Activated CD4-positive, alpha-beta memory T cell treated with anti-CD3 and anti-CD28 coated beads, Interleukin-2, amount 10 ng/mL, durations not matched to agents 7 days and 5 days (primary cell): ENCODE data around the gene EVC. TPM values are rescaled to one million over a fixed set of nuclear protein-coding genes. Genes with fewer than 3 reads are reported as not detected.

Source experiments
- CTCF ChIA-PET: fragments of 350-600 bp; sonication (Branson Sonifier 250); formaldehyde crosslinking; loops from one replicate; lab custom pipeline; 2021; ENCODE audit warnings: antibody characterized with exemption, inconsistent platforms; lab: Charles Lee
- POLR2A ChIA-PET: fragments of 350-600 bp; sonication (Branson Sonifier 250); formaldehyde crosslinking; loops from one replicate; lab custom pipeline; 2021; ENCODE audit warnings: antibody characterized with exemption; lab: Charles Lee
- DNase-seq: peaks from one replicate; pipeline ENCODE4 v3.0.0-alpha.2; 2020
- H3K27ac Mint-ChIP-seq: one replicate; pipeline ENCODE4 v1.8.0; 2021; ENCODE audit warnings: mild to moderate bottlenecking, mixed read lengths
- H3K27me3 Mint-ChIP-seq: one replicate; pipeline ENCODE4 v1.8.0; 2021; ENCODE audit warnings: mixed read lengths
- H3K36me3 Mint-ChIP-seq: one replicate; pipeline ENCODE4 v1.8.0; 2021; ENCODE audit warnings: low read depth, mixed read lengths
- H3K4me1 Mint-ChIP-seq: one replicate; pipeline ENCODE4 v1.8.0; 2021; ENCODE audit warnings: mixed read lengths
- H3K4me3 Mint-ChIP-seq: one replicate; pipeline ENCODE4 v1.8.0; 2021; ENCODE audit warnings: mild to moderate bottlenecking, mixed read lengths
- H3K9me3 Mint-ChIP-seq: one replicate; pipeline ENCODE4 v1.8.0; 2021; ENCODE audit warnings: mixed read lengths
- total RNA-seq, 2 experiments: library from RNA; stranded (reverse); gene quantifications; one replicate each; pipeline ENCODE4 v1.2.3, GENCODE V29; 2021

The EVC gene
- total RNA-seq, 2 experiments from 2014 or later, result 3.2 to 4.7 TPM

DNA sequence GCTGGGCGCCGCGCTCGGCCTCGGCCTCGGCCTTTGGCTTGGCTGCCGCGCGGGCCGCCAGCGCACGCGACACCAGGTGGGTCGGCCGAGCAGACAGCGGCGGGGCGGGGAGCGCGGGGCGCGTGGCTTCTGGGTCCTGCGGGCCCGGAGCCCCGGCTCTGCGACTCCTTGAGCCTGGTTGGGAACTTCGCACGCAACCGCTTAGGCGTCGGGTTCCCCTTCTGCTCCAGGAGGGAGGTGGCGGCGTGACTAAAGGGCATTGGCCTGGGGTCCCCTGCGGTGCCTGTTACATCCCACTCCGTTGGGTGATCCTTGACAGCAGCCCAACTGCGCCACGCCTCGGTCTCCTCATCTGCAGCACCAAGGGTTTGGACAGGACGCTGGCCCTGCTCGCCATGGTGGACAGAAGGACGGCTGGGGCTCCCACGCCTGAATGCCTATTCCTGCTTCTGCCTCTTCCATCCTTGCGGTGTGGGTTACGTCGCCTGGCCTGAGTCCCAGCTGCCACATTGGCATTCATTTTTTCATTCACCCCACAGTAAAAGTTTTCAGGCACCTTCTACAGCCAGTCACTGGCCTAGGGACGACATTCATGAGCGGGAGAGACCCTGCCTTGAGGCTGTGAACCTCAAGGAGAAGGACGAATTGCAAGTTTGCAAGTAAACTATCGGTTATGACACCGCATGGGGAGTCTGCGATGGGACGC lies 631 bp downstream of the EVC start:
- ChIA-PET CTCF (no interaction called here), POLR2A (no interaction called here)
- no peak for DNase-seq
- peaks cover 21% of the 10 kb centered on the region for H3K4me1 Mint-ChIP-seq
- peaks cover 8% of the 10 kb centered on the region for H3K36me3 Mint-ChIP-seq
- no peak overlapping the region for H3K27ac Mint-ChIP-seq
- H3K9me3 Mint-ChIP-seq, result peaks cover 5% of the 10 kb centered on the region
- peak overlapping the region; percentile 71 for H3K4me3 Mint-ChIP-seq
- H3K27me3 Mint-ChIP-seq, result peaks cover 36% of the 10 kb centered on the region

DNA sequence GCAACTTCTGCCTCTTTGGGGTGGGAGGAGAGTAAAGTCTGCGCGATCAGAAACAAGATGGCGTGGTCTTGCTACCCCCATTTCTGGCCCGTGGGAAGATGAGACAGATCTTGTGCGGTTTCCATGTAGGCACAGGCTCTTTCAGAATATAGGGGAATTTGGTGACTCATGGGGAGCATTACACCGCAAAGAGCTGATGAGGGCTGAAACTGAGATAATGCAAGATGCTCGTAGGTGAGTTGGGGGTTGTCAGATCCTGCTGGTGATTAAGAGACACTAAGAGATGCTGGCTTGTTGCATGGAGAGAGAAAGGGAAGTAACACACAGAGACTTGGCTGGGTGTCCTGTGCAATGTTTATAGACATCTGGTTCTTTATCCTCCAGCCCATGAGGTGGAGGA lies 1.5 kb downstream of the EVC start:
- ChIA-PET CTCF (no interaction called here), POLR2A (no interaction called here)
- peaks cover 8% of the 10 kb centered on the region for H3K36me3 Mint-ChIP-seq
- peak overlapping the region; percentile 23 for H3K4me3 Mint-ChIP-seq
- peaks cover 5% of the 10 kb centered on the region for H3K9me3 Mint-ChIP-seq
- H3K27me3 Mint-ChIP-seq, result peaks cover 28% of the 10 kb centered on the region
- DNase-seq, result no peak
- H3K27ac Mint-ChIP-seq, result no peak overlapping the region
- peaks cover 16% of the 10 kb centered on the region for H3K4me1 Mint-ChIP-seq

DNA sequence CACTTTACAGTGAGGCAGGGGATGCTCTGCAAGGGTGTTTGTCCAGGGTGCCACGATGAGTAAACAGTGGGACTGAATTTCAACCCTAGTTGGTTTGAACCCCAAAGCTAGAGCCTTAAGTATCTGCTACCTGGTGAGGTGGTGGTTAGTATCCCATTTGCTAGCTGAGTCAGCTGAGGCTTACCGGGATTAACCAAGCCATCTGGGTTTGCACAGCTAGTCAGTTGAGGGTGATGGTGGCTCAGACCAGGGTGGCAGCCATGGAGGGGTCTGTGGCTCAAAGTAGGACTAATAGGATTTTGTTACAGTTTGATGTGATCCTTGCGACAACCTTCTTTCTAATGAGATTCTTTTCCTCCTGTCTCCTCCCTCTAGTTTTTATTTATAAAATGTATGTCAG lies 1.9 kb downstream of the EVC start:
- ChIA-PET CTCF (no interaction called here), POLR2A (no interaction called here)
- Mint-ChIP-seq H3K27ac (no peak overlapping the region), H3K9me3 (peaks cover 5% of the 10 kb centered on the region), H3K36me3 (peaks cover 8% of the 10 kb centered on the region), H3K4me3 (peak overlapping the region; percentile 23), H3K4me1 (peaks cover 14% of the 10 kb centered on the region), H3K27me3 (peaks cover 25% of the 10 kb centered on the region)
- DNase-seq, result no peak

DNA sequence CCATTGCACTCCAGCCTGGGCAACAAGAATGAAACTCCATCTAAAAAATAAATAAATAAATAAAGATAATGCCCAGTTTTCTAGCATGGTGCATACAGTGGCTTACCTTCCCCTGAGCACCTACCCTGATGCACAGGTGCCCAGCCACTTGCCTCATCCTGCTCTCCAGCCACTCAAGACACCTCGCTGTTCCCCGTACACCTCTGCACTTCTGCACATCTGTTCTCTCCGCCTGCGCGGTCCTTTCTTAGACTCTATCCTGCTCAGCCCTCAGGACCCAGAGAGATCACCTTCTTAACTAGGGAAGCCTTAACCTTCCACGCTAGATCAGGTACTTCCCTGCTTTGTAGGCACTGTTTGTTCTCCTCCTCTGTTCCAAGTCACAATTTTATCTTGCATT lies 2.9 kb downstream of the EVC start:
- DNase-seq, result no peak
- ChIA-PET POLR2A (no interaction called here), CTCF (no interaction called here)
- no peak overlapping the region for H3K4me3 Mint-ChIP-seq
- H3K27me3 Mint-ChIP-seq, result peaks cover 24% of the 10 kb centered on the region
- H3K9me3 Mint-ChIP-seq, result peaks cover 5% of the 10 kb centered on the region
- H3K36me3 Mint-ChIP-seq, result peaks cover 8% of the 10 kb centered on the region
- peaks cover 14% of the 10 kb centered on the region for H3K4me1 Mint-ChIP-seq
- no peak overlapping the region for H3K27ac Mint-ChIP-seq

DNA sequence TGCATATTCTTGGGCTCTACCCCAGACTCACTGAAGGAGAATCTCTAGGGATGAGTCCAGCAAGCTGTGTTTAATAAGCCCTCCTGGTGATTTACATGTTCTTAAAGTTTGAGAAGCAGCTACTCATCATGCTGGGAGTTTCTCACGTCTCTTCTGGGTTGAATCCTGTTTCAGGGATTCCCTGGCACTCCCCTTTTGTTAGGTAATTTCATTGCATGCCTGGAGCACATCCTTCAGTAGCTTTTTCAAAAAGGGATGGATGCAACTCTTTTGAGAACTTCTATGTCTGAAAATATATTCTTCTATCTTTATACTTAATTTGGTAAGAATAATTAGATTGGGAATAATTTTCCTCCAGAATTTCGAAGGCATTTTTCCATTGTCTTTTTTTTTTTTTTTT lies 4.4 kb downstream of the EVC start:
- H3K27me3 Mint-ChIP-seq, result peaks cover 16% of the 10 kb centered on the region
- H3K9me3 Mint-ChIP-seq, result peaks cover 5% of the 10 kb centered on the region
- H3K4me3 Mint-ChIP-seq, result no peak overlapping the region
- no peak for DNase-seq
- ChIA-PET CTCF (no interaction called here), POLR2A (no interaction called here)
- H3K4me1 Mint-ChIP-seq, result peaks cover 14% of the 10 kb centered on the region
- no peak overlapping the region for H3K27ac Mint-ChIP-seq
- peaks cover 8% of the 10 kb centered on the region for H3K36me3 Mint-ChIP-seq

DNA sequence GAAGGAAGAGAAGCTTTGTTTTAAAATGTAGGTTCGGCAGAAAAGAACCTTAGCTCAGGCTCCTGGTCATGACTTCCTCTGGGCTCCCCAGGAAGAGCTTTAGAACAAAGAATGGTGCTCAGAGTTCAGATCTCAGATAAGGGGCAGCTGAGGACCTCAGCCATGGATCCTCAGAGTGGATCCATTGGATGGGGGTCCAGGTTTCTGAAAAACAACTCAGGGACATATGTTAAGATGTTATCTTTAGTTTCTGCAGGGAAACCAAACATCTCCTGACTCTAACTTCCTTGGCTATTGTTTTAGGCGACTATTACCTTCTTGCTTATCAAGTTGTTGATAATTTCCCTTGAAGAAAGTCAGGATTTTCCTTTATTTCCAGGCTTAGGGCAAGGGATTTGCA lies 5.4 kb downstream of the EVC start:
- H3K9me3 Mint-ChIP-seq, result peaks cover 5% of the 10 kb centered on the region

DNA sequence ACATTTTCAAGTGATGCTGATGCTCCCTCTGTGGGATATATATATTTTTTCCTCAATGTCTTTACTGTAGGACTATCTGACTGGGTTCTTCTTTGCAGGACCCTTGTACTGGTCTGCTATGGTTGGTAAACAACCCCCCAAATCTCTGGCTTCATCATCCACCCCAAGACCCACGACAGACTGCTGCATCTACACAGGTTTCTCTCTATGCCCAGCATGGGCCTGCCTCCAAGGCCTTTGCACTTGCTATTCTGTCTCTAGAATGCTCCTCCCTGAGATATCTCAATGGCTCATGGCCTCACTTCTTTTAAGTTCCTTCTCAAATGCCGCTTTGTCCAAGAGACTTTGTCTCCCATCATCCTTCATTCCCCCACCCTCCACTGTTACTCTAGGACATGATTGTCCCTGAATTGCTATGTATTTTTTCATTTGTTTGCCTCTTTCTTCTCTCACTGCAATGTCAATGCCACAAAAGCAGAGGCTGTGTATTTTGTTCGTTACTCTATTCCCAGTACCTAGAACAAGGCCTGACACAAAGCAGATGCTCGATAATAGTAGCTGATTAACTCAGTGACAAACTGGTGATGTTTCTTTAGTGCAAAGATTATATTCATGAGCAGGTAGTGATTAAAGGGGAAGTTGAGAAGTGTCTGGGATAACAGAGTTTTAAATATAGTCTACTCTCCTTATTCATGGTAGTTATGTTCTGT lies 6.6 kb downstream of the EVC start:
- H3K27me3 Mint-ChIP-seq, result peaks cover 2% of the 10 kb centered on the region
- POLR2A ChIA-PET, result no interaction called here
- H3K4me1 Mint-ChIP-seq, result peaks cover 1% of the 10 kb centered on the region
- peaks cover 3% of the 10 kb centered on the region for H3K36me3 Mint-ChIP-seq
- no peak for DNase-seq
- no peak overlapping the region for H3K4me3 Mint-ChIP-seq
- CTCF ChIA-PET, result no interaction called here
- peaks cover 5% of the 10 kb centered on the region for H3K9me3 Mint-ChIP-seq
- H3K27ac Mint-ChIP-seq, result no peak overlapping the region

More for the DNA sequence above, 5.4 kb downstream of the EVC start:
- ChIA-PET POLR2A (no interaction called here), CTCF (no interaction called here)
- no peak for DNase-seq
- Mint-ChIP-seq H3K27ac (no peak overlapping the region), H3K27me3 (peaks cover 11% of the 10 kb centered on the region), H3K4me3 (no peak overlapping the region), H3K36me3 (peaks cover 5% of the 10 kb centered on the region), H3K4me1 (peaks cover 11% of the 10 kb centered on the region)

DNA sequence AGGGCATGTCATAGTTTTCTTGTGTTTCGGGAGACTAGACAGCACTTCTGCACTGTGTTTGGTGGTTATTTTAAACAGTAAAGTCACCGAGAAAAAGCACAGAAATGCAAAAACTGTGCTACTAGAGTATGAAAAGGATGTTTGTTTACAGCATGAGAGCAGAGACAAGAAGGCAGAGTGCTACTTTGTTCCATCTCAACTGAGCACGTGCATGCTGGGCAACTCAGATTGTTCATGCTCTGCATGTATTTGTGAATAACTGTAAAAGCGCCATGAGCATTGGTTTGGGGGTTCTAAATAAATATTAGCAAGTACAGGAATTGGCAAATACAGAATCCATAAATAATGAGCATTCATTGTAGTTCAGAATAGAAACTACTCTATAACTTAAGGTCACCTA lies 7.4 kb downstream of the EVC start:
- no peak for DNase-seq
- Mint-ChIP-seq H3K9me3 (peaks cover 5% of the 10 kb centered on the region), H3K36me3 (peaks cover 2% of the 10 kb centered on the region), H3K4me1 (no peaks in the 10 kb centered on the region), H3K4me3 (no peak overlapping the region), H3K27ac (no peak overlapping the region), H3K27me3 (no peaks in the 10 kb centered on the region)
- ChIA-PET POLR2A (no interaction called here), CTCF (no interaction called here)

DNA sequence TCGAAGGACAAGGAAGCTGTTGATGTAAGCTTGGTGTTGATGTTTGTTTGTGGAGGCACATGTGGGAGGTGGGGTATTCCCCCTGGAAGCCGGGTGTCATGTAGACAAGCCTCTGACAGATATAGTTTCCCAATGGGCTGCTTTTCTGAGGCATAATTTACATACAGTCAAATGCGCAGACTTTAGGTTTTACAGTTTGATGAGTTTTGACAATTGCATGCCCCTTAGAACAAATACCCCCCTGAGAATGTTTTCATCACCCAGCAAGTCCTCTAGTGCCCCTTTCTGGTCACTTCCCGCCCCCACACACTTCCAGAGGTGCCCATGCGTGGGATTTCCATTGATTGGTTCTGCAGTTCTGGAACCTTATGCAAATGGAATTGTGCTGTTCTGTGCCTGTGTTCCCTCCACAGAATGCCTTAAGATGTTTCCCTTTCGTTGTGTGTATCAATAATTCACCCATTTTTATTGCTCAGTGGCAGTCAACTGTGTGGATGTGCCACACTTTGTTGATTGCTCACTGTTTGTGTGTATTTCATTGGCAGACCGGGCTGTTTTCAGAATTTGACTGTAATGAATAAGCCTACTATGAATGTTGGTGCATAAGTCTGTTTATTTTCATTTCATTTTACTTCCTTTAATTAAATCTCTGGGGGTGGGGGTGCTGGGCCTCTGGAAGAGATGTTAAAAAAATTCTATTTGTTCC lies 8.5 kb downstream of the EVC start:
- peaks cover 5% of the 10 kb centered on the region for H3K9me3 Mint-ChIP-seq
- no peaks in the 10 kb centered on the region for H3K27me3 Mint-ChIP-seq
- no peaks in the 10 kb centered on the region for H3K4me1 Mint-ChIP-seq
- H3K4me3 Mint-ChIP-seq, result no peak overlapping the region
- H3K36me3 Mint-ChIP-seq, result peaks cover 2% of the 10 kb centered on the region
- H3K27ac Mint-ChIP-seq, result no peak overlapping the region
- POLR2A ChIA-PET, result no interaction called here
- DNase-seq, result no peak
- CTCF ChIA-PET, result no interaction called here

DNA sequence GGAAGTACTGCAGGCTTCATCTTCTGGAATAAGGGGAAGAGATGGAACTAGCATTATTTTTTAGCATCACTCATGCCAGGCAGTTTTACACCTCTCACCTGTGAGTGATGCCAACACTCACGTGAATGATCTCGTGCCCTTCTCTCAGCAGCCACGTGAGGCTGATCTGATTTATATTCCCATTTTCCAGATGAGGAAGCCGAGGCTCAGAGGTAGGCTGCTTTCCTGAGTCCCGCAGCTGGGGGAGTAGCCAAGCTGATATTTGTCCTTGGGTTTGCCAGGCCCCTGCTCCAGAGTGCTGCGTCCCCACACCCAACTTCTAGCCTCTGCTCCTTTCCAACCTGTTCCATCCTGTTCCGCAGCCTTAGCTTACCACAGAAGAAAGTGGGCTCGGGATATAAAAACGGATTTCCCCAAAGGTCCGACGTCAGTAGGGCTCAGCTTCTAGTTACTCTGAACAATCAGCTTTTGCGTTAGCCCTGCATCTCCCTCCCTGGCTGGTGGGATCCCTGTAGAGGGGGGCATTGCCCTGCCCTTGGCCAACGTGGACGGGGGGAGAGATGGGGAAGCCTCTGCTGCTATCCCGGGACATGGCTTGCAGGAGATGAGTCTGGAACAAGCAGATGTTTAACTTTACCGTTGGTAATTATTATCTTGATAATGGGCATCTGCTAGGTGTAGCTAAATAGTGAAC lies 9.3 kb downstream of the EVC start:
- H3K27me3 Mint-ChIP-seq, result no peaks in the 10 kb centered on the region
- ChIA-PET CTCF (no interaction called here), POLR2A (no interaction called here)
- peaks cover 1% of the 10 kb centered on the region for H3K9me3 Mint-ChIP-seq
- no peak overlapping the region for H3K4me3 Mint-ChIP-seq
- no peaks in the 10 kb centered on the region for H3K4me1 Mint-ChIP-seq
- H3K27ac Mint-ChIP-seq, result no peak overlapping the region
- no peaks in the 10 kb centered on the region for H3K36me3 Mint-ChIP-seq
- no peak for DNase-seq

DNA sequence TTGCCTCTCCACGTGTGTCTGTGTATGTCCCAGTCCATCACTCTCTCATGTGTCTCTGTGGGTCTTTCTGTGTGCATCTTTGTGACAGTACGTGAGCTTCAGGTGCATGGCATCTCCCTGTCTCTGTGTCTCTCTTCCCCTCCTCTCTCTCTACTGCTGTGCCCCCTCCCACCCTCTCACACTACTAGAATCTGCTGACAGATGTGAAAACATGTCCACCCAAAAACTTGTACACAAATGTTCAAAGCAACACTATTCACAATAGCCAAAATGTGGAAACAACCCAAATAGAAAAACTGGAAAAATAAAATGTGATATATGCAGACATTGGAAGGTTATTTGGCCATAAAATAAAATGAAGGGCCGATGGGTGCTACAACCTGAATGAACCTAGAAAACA lies 10.0 kb downstream of the EVC start:
- Mint-ChIP-seq H3K36me3 (no peaks in the 10 kb centered on the region), H3K4me3 (no peak overlapping the region), H3K27me3 (no peaks in the 10 kb centered on the region), H3K9me3 (no peaks in the 10 kb centered on the region), H3K4me1 (no peaks in the 10 kb centered on the region), H3K27ac (no peak overlapping the region)
- POLR2A ChIA-PET, result no interaction called here
- DNase-seq, result no peak
- CTCF ChIA-PET, result no interaction called here

DNA sequence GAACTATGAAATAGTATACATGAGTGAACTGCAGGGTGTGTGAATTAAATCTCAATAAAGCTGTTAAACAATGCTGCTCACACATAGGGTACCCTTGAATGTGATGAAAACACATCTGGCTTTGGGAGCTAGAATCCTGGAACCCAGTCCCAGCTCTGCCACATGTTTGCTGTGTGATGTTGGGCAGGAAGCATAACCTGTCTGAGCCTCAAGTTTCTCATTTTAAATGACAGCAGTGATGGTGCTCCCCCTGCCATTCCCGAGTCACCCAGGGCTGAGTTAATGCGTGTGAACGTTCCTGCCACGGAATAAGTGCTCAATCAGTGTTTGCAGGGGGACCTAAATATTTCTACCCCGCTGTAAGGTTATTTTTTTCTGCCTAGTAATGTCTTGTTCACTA lies 10.9 kb downstream of the EVC start:
- no peaks in the 10 kb centered on the region for H3K36me3 Mint-ChIP-seq
- no peak overlapping the region for H3K27ac Mint-ChIP-seq
- POLR2A ChIA-PET, result no interaction called here
- DNase-seq, result no peak
- no peaks in the 10 kb centered on the region for H3K4me1 Mint-ChIP-seq
- no peaks in the 10 kb centered on the region for H3K27me3 Mint-ChIP-seq
- CTCF ChIA-PET, result no interaction called here
- H3K4me3 Mint-ChIP-seq, result no peak overlapping the region
- no peaks in the 10 kb centered on the region for H3K9me3 Mint-ChIP-seq

DNA sequence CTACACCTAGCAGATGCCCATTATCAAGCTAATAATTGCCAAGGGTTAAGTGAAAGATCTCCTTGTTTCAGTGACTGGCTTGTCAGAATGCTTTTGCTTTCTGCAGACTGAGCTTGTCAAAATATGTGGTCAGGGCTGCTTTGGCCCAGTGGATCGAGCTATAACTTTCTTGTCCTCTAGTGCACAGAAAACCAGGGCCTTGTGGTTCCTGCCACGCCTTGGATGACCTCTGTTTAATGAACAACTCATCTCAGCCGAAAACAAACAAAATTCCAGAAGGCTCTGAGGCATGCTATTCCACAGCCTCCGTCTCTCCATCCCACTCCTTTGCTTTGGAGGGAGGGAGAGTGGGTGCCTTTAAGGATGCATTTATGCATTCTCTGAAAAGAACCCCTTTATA lies 11.3 kb downstream of the EVC start:
- H3K9me3 Mint-ChIP-seq, result no peaks in the 10 kb centered on the region
- CTCF ChIA-PET, result no interaction called here
- H3K4me3 Mint-ChIP-seq, result no peak overlapping the region
- H3K4me1 Mint-ChIP-seq, result no peaks in the 10 kb centered on the region
- no peaks in the 10 kb centered on the region for H3K36me3 Mint-ChIP-seq
- H3K27me3 Mint-ChIP-seq, result no peaks in the 10 kb centered on the region
- no peak for DNase-seq
- no peak overlapping the region for H3K27ac Mint-ChIP-seq
- POLR2A ChIA-PET, result no interaction called here
